Heart right ventricle (tissue), 16 donors: ENCODE results near the gene RETREG3. TPM values are rescaled to one million over a fixed set of nuclear protein-coding genes. Genes with fewer than 3 reads are reported as not detected.

Experiments
- ATAC-seq, 8 donors: fragments of 200-7000 bp; cut with Tn5 transposase; one replicate each; pipeline ENCODE4 v1.9.1; 2020; ENCODE audit warnings: mild to moderate bottlenecking in 8 of 8, moderate library complexity in 8 of 8, moderate number of reproducible peaks in 1 of 8
- DNase-seq, 2 donors: peaks; one replicate each; pipeline ENCODE4 v3.0.0-alpha.2; 2020
- H3K27ac ChIP-seq, 10 donors: fragments of 200-600 bp; sonication (generic) in 2 of 10; one replicate each; pipeline versions ENCODE4 v1.5.0 to v1.8.0; 2020 to 2022; ENCODE audit warnings: mild to moderate bottlenecking in 3 of 10
- H3K27me3 ChIP-seq, 7 donors: fragments of 200-600 bp; one replicate each; pipeline ENCODE4 v1.8.0; 2021 to 2022; ENCODE audit warnings: mild to moderate bottlenecking in 2 of 7
- H3K36me3 ChIP-seq, 9 donors: fragments of 200-600 bp; sonication (generic) in 1 of 9; one replicate each; pipeline versions ENCODE4 v1.5.0 to v1.8.0; 2020 to 2022; ENCODE audit warnings: mild to moderate bottlenecking in 2 of 9
- H3K4me1 ChIP-seq, 9 donors: fragments of 200-600 bp; sonication (generic) in 1 of 9; one replicate each; pipeline versions ENCODE4 v1.5.0 to v1.8.0; 2020 to 2022; ENCODE audit warnings: mild to moderate bottlenecking in 4 of 9
- H3K4me3 ChIP-seq, 10 donors: fragments of 200-600 bp; sonication (generic) in 2 of 10; one replicate each; pipeline versions ENCODE4 v1.5.0 to v1.8.0; 2020 to 2022; ENCODE audit warnings: mild to moderate bottlenecking in 7 of 10, moderate library complexity in 2 of 10
- H3K9me3 ChIP-seq, 11 donors: fragments of 200-600 bp in 10 of 11; sonication (generic) in 2 of 11; one replicate each; pipeline versions ENCODE4 v1.5.0 to v1.8.0; 2013 to 2022; ENCODE audit warnings: mild to moderate bottlenecking in 2 of 11, control low read depth in 1 of 11, moderate library complexity in 1 of 11
- CTCF ChIP-seq, 9 donors: fragments of 200-600 bp; sonication (generic) in 2 of 9; IDR thresholded peaks; one replicate each; pipeline versions ENCODE4 v1.5.0 to v1.8.0; 2021 to 2022; ENCODE audit warnings: antibody characterized with exemption in 9 of 9, mild to moderate bottlenecking in 5 of 9, moderate library complexity in 1 of 9
- WGBS, 2 donors: extraction: QIAGEN DNeasy Blood & Tissue Kit; methylation state at CpG; one replicate each; pipeline ENCODE4 v1.1.7; 2013; ENCODE audit warnings: inconsistent platforms in 1 of 2; 5-methylcytosine and 5-hydroxymethylcytosine counted together
- intact Hi-C, 10 donors: fragments of 100-400 bp; cut with DNase I; formaldehyde crosslinking; loops; one replicate each; pipeline versions ENCODE4 v1.11.1 to v1.14.2; 2022
- long read RNA-seq, 3 donors: library from polyadenylated mRNA; unstranded; transcript quantifications; one replicate each; pipeline ENCODE4 v2.0.0, GENCODE V29; 2020 to 2021
- polyA plus RNA-seq, 2 donors: library from polyadenylated mRNA; stranded (reverse); fragments of 200-250 nt; gene quantifications; one replicate each; pipeline ENCODE4 v1.2.3, GENCODE V29; 2013
- total RNA-seq, 10 donors: library from RNA; stranded (reverse); fragmentation: NEBNext Ultra II Directional in 3 of 10; extraction: Animal tissue kit (Norgen Biotek cat#: 25700) in 3 of 10; gene quantifications; one replicate each; pipeline versions ENCODE4 v1.2.1 to v1.2.4, GENCODE V29; 2021 to 2023
- donor health status: Arrhythmogenic right ventricular cardiomyopathy.
- donor health status: ischemic (EF 13 %, LVEDD 7.1; RV severe dilation, severe dysfunction).
- donor health status: healthy with polysubstance abuse.
- donor health status: DM: no; HTN: yes; CAD: no.
- donor health status: DM: no; HTN: no; CAD: no.
- donor health status: ischemic (EF 25% LVEDD 6.9; RV normal size, moderate dysfunction).
- donor health status: ischemic (EF 25% LVEDD 5.7; RV mildly dilated, moderate dysfunction).
- donor health status: healthy.
- donor health status: DM: yes; HTN: yes; CAD: no.
- donor health status: Ischemic cardiomyopathy.
- donor health status: ischemic (EF 35%, LVEDD 5.7; RV mildly dilated, moderate dysfunction).
- donor health status: nonischemic (EF 11% LVEDD 7.7; RV severe dilation, severe dysfunction).
- donor health status: DM: yes; HTN: yes; CAD: no.
- donor health status: PGD.
- donor health status: ischemic (EF 29% LVEDD 5.4; RV normal size, mild dysfunction).
- donor health status: nonischemic (EF 23%, LVEDD 6.1; RV moderate dilation, normal function).

The RETREG3 gene
- 10 to 100 TPM; 18.5 to 29.9 (median 25.2) TPM for total RNA-seq
- polyA plus RNA-seq, result 10 to 100 TPM in 1 of 2 donors, 1 to 10 TPM in 1; 9.8 to 16.1 TPM
- long read RNA-seq, donor 1, transcript RETREG3-201 (9 exons, 3,759 nt), result major isoform, 14 of 23 reads
- long read RNA-seq, donor 1, partial matches to known transcripts, result 2 of 23 reads
- long read RNA-seq, donor 1, other reads (novel, unspliced or antisense), result 5 of 23 reads
- long read RNA-seq, donor 2, transcript RETREG3-201 (9 exons, 3,759 nt), result major isoform, 16 of 29 reads
- long read RNA-seq, donor 2, partial matches to known transcripts, result 2 of 29 reads
- long read RNA-seq, donor 2, other reads (novel, unspliced or antisense), result 9 of 29 reads
- long read RNA-seq, donor 3, transcript RETREG3-201 (9 exons, 3,759 nt), result major isoform, 17 of 54 reads
- long read RNA-seq, donor 3, partial matches to known transcripts, result 12 of 54 reads
- long read RNA-seq, donor 3, other reads (novel, unspliced or antisense), result 22 of 54 reads

GRCh38 chr17:42609182-42609813 lies at the start of gene RETREG3, which contains the start of gene TUBG1:
RETREG3 (minus strand) TSS chr17:42609374; CDS start chr17:42609324, 50 bp downstream.
TUBG1 (plus strand) TSS chr17:42609683; CDS start chr17:42609738, 55 bp downstream.
- peaks cover 6 to 54% (median 44%) of the 10 kb centered on the region in 9 donors for H3K4me1 ChIP-seq
- peak within 1 kb of the TSS; percentile 65 to 96 (median 91) for H3K27ac ChIP-seq
- peak in 7 of 9 donors; percentile 21 to 67 (median 35) for TF ChIP-seq CTCF (IDR thresholded peaks at IDR 0.05)
- H3K4me3 ChIP-seq, result peak within 1 kb of the TSS; percentile 60 to 97 (median 80)
- peak; percentile 98 to 99 for DNase-seq
- H3K27me3 ChIP-seq, result no peaks in the 10 kb centered on the region
- peak; percentile 96 to 99 (median 98) for ATAC-seq
- WGBS, 2 donors, result 0 to 1% methylated on average over 66 of the region's 66 CpGs
- peaks cover 0 to 45% (median 10%) of the 10 kb centered on the region in 9 donors for H3K36me3 ChIP-seq
- intact Hi-C loops, result loop anchor here in 5 of 10 donors (2.0 to 10.0 kb wide), 4 partner anchors 48 to 186 kb away; partner anchors contain the start of genes PLEKHH3 (in 3 of the 5), TUBG2 (in 2 of the 5), CNTD1 (in 1 of the 5) and COA3 (in 1 of the 5)
- H3K9me3 ChIP-seq, result no peaks in the 10 kb centered on the region

- DNase-seq, result no peak
- intact Hi-C loops, result loop anchor here in 4 of 10 donors (5.0 kb wide), 2 partner anchors 41 to 51 kb away; partner anchors contain the start of genes RETREG3 (in 2 of the 4) and TUBG1 (in 2 of the 4)
These were observed 48.8 kb upstream of the RETREG3 start for GRCh38 chr17:42657824-42658588.

DNA sequence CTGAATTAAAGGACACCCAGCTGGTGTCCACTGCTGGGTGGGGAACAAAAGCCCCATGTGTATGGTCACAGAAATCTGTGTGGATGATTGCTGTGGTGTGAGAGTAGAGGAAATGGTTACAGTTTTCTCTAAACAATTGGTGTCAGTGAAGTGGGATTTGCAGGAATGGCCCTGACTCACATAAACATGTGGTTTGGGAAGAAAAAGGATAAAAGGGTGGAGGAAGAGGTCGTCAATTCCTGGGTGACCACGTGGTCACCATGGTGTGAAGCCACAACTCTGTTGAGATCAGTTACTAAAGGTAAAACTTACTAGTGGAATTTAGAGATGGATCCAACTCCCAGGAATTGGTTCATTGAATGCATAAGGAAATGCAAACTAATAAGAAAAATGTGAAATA lies 46.4 kb upstream of the RETREG3 start:
- ATAC-seq, result no peak
- 73 to 74% methylated on average over 2 of the region's 2 CpGs for WGBS, 2 donors
- intact Hi-C loops, result loop anchor here in 4 of 10 donors (5.0 kb wide), 2 partner anchors 38 to 48 kb away; partner anchors contain the start of genes RETREG3 (in 2 of the 4) and TUBG1 (in 2 of the 4)
- no peak overlapping the region for H3K4me3 ChIP-seq
- H3K27me3 ChIP-seq, result peaks cover 0 to 14% (median 0%) of the 10 kb centered on the region in 7 donors
- TF ChIP-seq CTCF (IDR thresholded peaks at IDR 0.05), result no peak
- no peak overlapping the region for H3K27ac ChIP-seq
- no peaks in the 10 kb centered on the region for H3K36me3 ChIP-seq
- DNase-seq, result no peak
- no peaks in the 10 kb centered on the region for H3K9me3 ChIP-seq
- H3K4me1 ChIP-seq, result peaks cover 0 to 30% (median 19%) of the 10 kb centered on the region in 9 donors

More at GRCh38 chr17:42657824-42658588, 48.8 kb upstream of the RETREG3 start:
- Histone ChIP-seq H3K4me1 (peaks cover 0 to 39% (median 26%) of the 10 kb centered on the region in 9 donors), H3K4me3 (no peak overlapping the region), H3K27me3 (peaks cover 0 to 14% (median 0%) of the 10 kb centered on the region in 7 donors), H3K36me3 (peaks cover 0 to 18% (median 0%) of the 10 kb centered on the region in 9 donors), H3K9me3 (no peaks in the 10 kb centered on the region), H3K27ac (peak overlapping the region in 1 of 10 donors; percentile 90)
- no peak for TF ChIP-seq CTCF (IDR thresholded peaks at IDR 0.05)
- WGBS, 2 donors, result 88 to 90% methylated on average over 9 of the region's 9 CpGs
- no peak for ATAC-seq
